Left lung (tissue), 10 donors: ENCODE results near the gene RHOU. TPM values are rescaled to one million over a fixed set of nuclear protein-coding genes. Genes with fewer than 3 reads are reported as not detected.
A peak's percentile ranks its signal among the peaks of the same experiment; 100 is the strongest.

Experiments used
- ATAC-seq: fragments of 200-7000 bp; cut with Tn5 transposase; one replicate; pipeline ENCODE4 v1.9.1; 2020; ENCODE audit warnings: moderate library complexity
- DNase-seq, 4 donors: peaks; one replicate each; pipeline ENCODE4 v3.0.0-alpha.2; 2013 to 2020
- H3K27ac ChIP-seq, 2 donors: fragments of 200-600 bp; sonication (generic) in 1 of 2; one replicate each; pipeline versions ENCODE4 v1.5.0 to v1.8.0; 2020 to 2021
- H3K27me3 ChIP-seq, 2 donors: fragments of 200-600 bp; sonication (generic) in 1 of 2; one replicate each; pipeline versions ENCODE4 v1.5.0 to v1.8.0; 2020 to 2021
- H3K36me3 ChIP-seq, 2 donors: fragments of 200-600 bp; sonication (generic) in 1 of 2; one replicate each; pipeline versions ENCODE4 v1.5.0 to v1.8.0; 2020 to 2021
- H3K4me1 ChIP-seq, 2 donors: fragments of 200-600 bp; one replicate each; pipeline ENCODE4 v1.8.0; 2021
- H3K4me3 ChIP-seq, 2 donors: fragments of 200-600 bp; sonication (generic) in 1 of 2; one replicate each; pipeline versions ENCODE4 v1.5.0 to v1.8.0; 2020 to 2021; ENCODE audit warnings: mild to moderate bottlenecking in 1 of 2
- H3K9me3 ChIP-seq, 2 donors: fragments of 200-600 bp; sonication (generic) in 1 of 2; one replicate each; pipeline versions ENCODE4 v1.5.0 to v1.8.0; 2020 to 2021
- intact Hi-C, 2 donors: fragments of 100-400 bp; cut with DNase I; formaldehyde crosslinking; loops; one replicate each; pipeline versions ENCODE4 v1.11.2 to v1.14.2; 2022
- polyA plus RNA-seq, 6 donors: library from polyadenylated mRNA; unstranded; fragments of 120-200 nt; gene quantifications; one replicate each; pipeline ENCODE4 v1.2.1, GENCODE V29; 2013; ENCODE audit not compliant: insufficient read length in 6 of 6
- total RNA-seq, 2 donors: library from RNA; stranded (reverse); fragmentation: NEBNext Ultra II Directional; extraction: Animal tissue kit (Norgen Biotek cat#: 25700); gene quantifications; one replicate each; pipeline ENCODE4 v1.2.1, GENCODE V29; 2021
- TF ChIP-seq, protein P1 (sequence below), 2 donors: fragments of 200-600 bp; sonication (generic) in 1 of 2; IDR thresholded peaks; one replicate each; pipeline versions ENCODE4 v1.5.0 to v1.8.0; 2021; ENCODE audit warnings: antibody characterized with exemption in 2 of 2
- donor health status: DM: no; HTN: yes; CAD: no.
- donor health status: DM: no; HTN: no; CAD: no.

RHOU gene
- total and polyA plus RNA-seq, 8 donors, result 18.1 to 69.4 (median 59.7) TPM

DNA sequence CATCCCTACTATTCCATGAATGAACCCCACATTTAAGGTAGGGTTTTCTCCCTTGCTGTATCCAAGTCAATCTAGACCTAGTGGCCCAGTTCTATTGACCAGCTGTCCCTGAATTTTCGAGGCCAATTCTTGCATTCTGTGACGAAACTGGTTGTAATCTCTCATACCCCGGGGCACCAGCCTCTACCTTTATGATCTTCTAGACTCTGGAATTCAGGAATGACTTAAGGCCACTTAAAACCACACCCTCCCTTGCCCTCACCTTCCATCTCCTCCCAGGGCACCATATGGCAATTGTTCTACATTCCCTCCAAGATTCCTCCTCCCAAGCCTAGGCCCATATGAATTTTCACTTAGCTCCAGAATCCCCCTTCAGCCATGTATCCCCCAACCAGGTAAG, 48.9 kb downstream of the RHOU start:
- TF ChIP-seq, protein P1, sequence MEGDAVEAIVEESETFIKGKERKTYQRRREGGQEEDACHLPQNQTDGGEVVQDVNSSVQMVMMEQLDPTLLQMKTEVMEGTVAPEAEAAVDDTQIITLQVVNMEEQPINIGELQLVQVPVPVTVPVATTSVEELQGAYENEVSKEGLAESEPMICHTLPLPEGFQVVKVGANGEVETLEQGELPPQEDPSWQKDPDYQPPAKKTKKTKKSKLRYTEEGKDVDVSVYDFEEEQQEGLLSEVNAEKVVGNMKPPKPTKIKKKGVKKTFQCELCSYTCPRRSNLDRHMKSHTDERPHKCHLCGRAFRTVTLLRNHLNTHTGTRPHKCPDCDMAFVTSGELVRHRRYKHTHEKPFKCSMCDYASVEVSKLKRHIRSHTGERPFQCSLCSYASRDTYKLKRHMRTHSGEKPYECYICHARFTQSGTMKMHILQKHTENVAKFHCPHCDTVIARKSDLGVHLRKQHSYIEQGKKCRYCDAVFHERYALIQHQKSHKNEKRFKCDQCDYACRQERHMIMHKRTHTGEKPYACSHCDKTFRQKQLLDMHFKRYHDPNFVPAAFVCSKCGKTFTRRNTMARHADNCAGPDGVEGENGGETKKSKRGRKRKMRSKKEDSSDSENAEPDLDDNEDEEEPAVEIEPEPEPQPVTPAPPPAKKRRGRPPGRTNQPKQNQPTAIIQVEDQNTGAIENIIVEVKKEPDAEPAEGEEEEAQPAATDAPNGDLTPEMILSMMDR (IDR thresholded peaks at IDR 0.05), result no peak
- DNase-seq (no peak), ATAC-seq (no peak)
- Histone ChIP-seq H3K4me3 (no peak overlapping the region), H3K4me1 (peaks cover 0 to 9% of the 10 kb centered on the region in 2 donors), H3K36me3 (no peaks in the 10 kb centered on the region), H3K27ac (no peak overlapping the region), H3K9me3 (no peaks in the 10 kb centered on the region), H3K27me3 (no peaks in the 10 kb centered on the region)
- intact Hi-C loops, result no loop called here

GRCh38 chr1:228785366-228786330, 50.4 kb downstream of the RHOU start:
- DNase-seq (no peak), ATAC-seq (no peak)
- Histone ChIP-seq H3K4me3 (no peak overlapping the region), H3K36me3 (no peaks in the 10 kb centered on the region), H3K27ac (no peak overlapping the region), H3K9me3 (no peaks in the 10 kb centered on the region), H3K4me1 (peaks cover 0 to 9% of the 10 kb centered on the region in 2 donors), H3K27me3 (no peaks in the 10 kb centered on the region)
- TF ChIP-seq, protein P1 (IDR thresholded peaks at IDR 0.05), result no peak
- intact Hi-C loops, result no loop called here

DNA sequence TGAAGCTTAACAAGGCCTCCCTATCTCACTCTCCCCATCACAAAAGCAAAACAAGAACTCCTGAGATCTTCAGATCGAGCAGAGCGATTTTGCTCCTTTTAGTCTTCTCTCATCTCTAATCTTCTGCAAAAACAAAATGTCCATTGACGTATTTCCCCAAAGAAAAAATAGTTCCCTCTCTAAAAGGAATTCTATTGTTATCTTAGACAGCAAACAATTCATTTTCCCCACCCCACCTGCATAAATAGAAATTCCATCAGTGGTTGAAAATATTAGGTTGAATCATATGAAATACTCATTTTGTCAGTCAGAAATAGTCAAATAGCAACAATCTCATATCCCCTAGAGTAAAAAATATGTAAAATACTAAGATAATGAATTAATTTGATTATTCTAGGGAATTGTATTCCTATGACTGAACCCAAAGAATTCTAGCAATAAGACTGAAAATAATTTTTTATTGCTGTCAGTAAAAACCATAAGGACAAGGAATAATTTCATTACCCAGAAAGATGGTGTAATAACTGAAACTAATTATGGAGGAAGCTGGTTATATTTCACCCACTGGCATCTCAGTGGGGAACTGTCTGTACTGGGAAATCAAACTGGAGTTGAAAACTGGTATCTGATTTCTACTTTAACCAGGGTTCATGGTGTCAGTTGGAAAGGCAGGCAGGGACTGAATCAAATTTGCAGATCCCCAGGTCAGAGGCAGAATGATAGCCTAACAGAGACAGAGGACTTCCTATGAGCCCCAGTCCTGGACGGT, 51.3 kb downstream of the RHOU start:
- TF ChIP-seq, protein P1 (IDR thresholded peaks at IDR 0.05), result no peak
- H3K4me3 ChIP-seq, result no peak overlapping the region
- H3K4me1 ChIP-seq, result peaks cover 0 to 9% of the 10 kb centered on the region in 2 donors
- intact Hi-C loops, result no loop called here
- H3K27me3 ChIP-seq, result no peaks in the 10 kb centered on the region
- no peak for ATAC-seq
- no peaks in the 10 kb centered on the region for H3K9me3 ChIP-seq
- no peaks in the 10 kb centered on the region for H3K36me3 ChIP-seq
- DNase-seq, result no peak
- H3K27ac ChIP-seq, result no peak overlapping the region

DNA sequence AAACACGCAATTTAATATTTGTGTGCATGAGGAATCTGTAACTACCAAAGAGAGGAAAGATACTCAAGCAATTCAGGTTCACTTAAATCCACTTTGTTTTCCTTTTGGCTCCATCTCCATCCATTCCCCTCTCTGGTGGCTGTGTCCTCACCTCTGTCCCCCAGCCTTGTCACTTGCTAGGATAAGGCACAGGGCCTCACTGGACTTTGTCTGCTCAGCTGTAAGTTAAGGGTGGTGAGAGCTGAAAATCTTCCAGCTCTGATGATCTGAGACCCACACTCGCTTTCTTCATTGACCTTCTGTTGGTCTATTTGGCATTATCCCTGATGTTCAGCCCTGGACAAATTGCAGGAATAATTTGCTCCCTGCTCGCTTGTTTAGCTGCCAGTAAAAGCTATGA, 56.5 kb downstream of the RHOU start:
- Histone ChIP-seq H3K9me3 (no peaks in the 10 kb centered on the region), H3K4me3 (no peak overlapping the region), H3K4me1 (no peaks in the 10 kb centered on the region), H3K27me3 (no peaks in the 10 kb centered on the region), H3K36me3 (no peaks in the 10 kb centered on the region), H3K27ac (no peak overlapping the region)
- intact Hi-C loops, result no loop called here
- TF ChIP-seq, protein P1 (IDR thresholded peaks at IDR 0.05), result no peak
- no peak for DNase-seq
- ATAC-seq, result no peak

DNA sequence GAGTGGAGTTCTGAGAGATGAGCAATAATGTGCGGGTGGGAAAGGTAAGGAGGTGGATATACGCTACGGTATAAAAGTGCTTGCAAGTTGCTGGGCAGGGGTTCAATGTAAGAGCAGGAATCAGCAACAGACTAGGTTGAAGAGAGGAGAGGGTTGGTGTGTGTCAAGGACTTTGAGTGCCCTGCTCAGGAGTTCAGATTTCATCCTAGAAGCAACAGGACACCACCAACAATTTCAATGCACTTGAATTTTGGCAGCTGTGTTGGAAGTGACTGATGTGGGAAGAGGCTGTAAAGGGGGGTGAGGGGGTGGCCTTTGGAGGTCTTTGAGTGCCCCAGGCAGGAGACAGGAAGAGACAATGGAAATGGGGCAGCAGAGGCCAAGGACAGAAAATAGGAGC, 57.3 kb downstream of the RHOU start:
- TF ChIP-seq, protein P1 (IDR thresholded peaks at IDR 0.05), result no peak
- peak; percentile 56 for ATAC-seq

More for the DNA sequence above, 57.3 kb downstream of the RHOU start:
- no peaks in the 10 kb centered on the region for H3K36me3 ChIP-seq
- H3K9me3 ChIP-seq, result no peaks in the 10 kb centered on the region
- H3K4me1 ChIP-seq, result no peaks in the 10 kb centered on the region
- H3K27ac ChIP-seq, result no peak overlapping the region
- no peaks in the 10 kb centered on the region for H3K27me3 ChIP-seq
- intact Hi-C loops, result no loop called here
- no peak overlapping the region for H3K4me3 ChIP-seq
- no peak for DNase-seq
